Left ventricle myocardium superior (tissue), 1 donor: Measurements from ENCODE around the gene DBF4B. TPM values are rescaled to one million over a fixed set of nuclear protein-coding genes. Genes with fewer than 3 reads are reported as not detected.

Experiments
- ATAC-seq: fragments of 200-7000 bp; cut with Tn5 transposase; one replicate; pipeline ENCODE4 v1.9.1; 2020; ENCODE audit warnings: mild to moderate bottlenecking, moderate library complexity
- DNase-seq: peaks from one replicate; pipeline ENCODE4 v3.0.0-alpha.2; 2020
- intact Hi-C: fragments of 100-400 bp; cut with micrococcal nuclease; formaldehyde crosslinking; loops from one replicate; pipeline ENCODE4 v1.11.0; 2022
- total RNA-seq: library from RNA; stranded (reverse); fragmentation: NEBNext Ultra II Directional; extraction: Animal tissue kit (Norgen Biotek cat#: 25700); gene quantifications from one replicate; pipeline ENCODE4 v1.2.1, GENCODE V29; 2021
- donor health status: DM: no; HTN: yes; CAD: no; lungs with severe emphysema.

Gene DBF4B
- total RNA-seq, 1 donor from 2014 or later: 4.9 TPM

- ATAC-seq (peak; percentile 87), DNase-seq (peak; percentile 78)
- intact Hi-C loops: no loop called here
Measured at GRCh38 chr17:44786551-44787081, 78.2 kb downstream of the DBF4B start.

- DNase-seq: no peak
- peak; percentile 4 for ATAC-seq
- intact Hi-C loops: no loop called here
Measured at GRCh38 chr17:44787271-44787940, 78.9 kb downstream of the DBF4B start.

- intact Hi-C loops: no loop called here
- ATAC-seq: no peak
- no peak for DNase-seq
Measured at GRCh38 chr17:44788139-44788538, 79.7 kb downstream of the DBF4B start.

- intact Hi-C loops: no loop called here
- DNase-seq: no peak
- ATAC-seq: no peak
Measured at GRCh38 chr17:44792276-44792675, 83.8 kb downstream of the DBF4B start.

GRCh38 chr17:44793885-44794842 is 85.7 kb downstream of the DBF4B start:
- ATAC-seq (peak; percentile 58), DNase-seq (no peak)
- intact Hi-C loops: no loop called here

- ATAC-seq (peak; percentile 24), DNase-seq (no peak)
- intact Hi-C loops: no loop called here
Measured at GRCh38 chr17:44794851-44795413, 86.5 kb downstream of the DBF4B start.

- intact Hi-C loops: no loop called here
- no peak for DNase-seq
- no peak for ATAC-seq
Measured at GRCh38 chr17:44795421-44795820, 87.0 kb downstream of the DBF4B start.

GRCh38 chr17:44795928-44796327 is 87.5 kb downstream of the DBF4B start:
- ATAC-seq (no peak), DNase-seq (no peak)

GRCh38 chr17:44796731-44797130 is 88.3 kb downstream of the DBF4B start:
- intact Hi-C loops: no loop called here
- DNase-seq (no peak), ATAC-seq (no peak)

More at GRCh38 chr17:44795928-44796327, 87.5 kb downstream of the DBF4B start:
- intact Hi-C loops: no loop called here

GRCh38 chr17:44797802-44798201 is 89.3 kb downstream of the DBF4B start:
- ATAC-seq (peak; percentile 57), DNase-seq (no peak)
- intact Hi-C loops: no loop called here

- intact Hi-C loops: no loop called here
- DNase-seq (no peak), ATAC-seq (peak; percentile 62)
Measured at GRCh38 chr17:44798356-44798755, 89.9 kb downstream of the DBF4B start.

Other genes starting within 250 kb of the DBF4B start
- gene GPATCH8, start 205.3 kb upstream of the DBF4B start, total RNA-seq: 19.8 TPM
- 3.1 TPM for gene FZD2, start 151.2 kb upstream of the DBF4B start, total RNA-seq
- not detected for gene MEIOC, start 52.2 kb upstream of the DBF4B start, total RNA-seq
- gene CCDC43, start 18.9 kb upstream of the DBF4B start, total RNA-seq: 31.0 TPM
- gene ADAM11, start 50.3 kb downstream of the DBF4B start, total RNA-seq: 27.2 TPM
- 18.6 TPM for gene GJC1, start 121.6 kb downstream of the DBF4B start, total RNA-seq
- gene HIGD1B, start 139.2 kb downstream of the DBF4B start, total RNA-seq: 22.2 TPM
- 54.4 TPM for gene EFTUD2, start 190.8 kb downstream of the DBF4B start, total RNA-seq
- 4.2 TPM for gene GFAP, start 206.8 kb downstream of the DBF4B start, total RNA-seq
- 3.2 TPM for gene KIF18B, start 239.1 kb downstream of the DBF4B start, total RNA-seq